CD4-positive, alpha-beta T cell treated with Interleukin-15 for 1 hour (primary cell): ENCODE data around the gene CFAP74.
"Not testable (repeated sequence)": the region's sequence is repeated elsewhere in the genome, so short reads cannot be mapped to it uniquely, and the experiment has no call there.

Experiments
- DNase-seq: peaks from one replicate; pipeline ENCODE4 v3.0.0-alpha.2; 2020

Gene CFAP74

DNA sequence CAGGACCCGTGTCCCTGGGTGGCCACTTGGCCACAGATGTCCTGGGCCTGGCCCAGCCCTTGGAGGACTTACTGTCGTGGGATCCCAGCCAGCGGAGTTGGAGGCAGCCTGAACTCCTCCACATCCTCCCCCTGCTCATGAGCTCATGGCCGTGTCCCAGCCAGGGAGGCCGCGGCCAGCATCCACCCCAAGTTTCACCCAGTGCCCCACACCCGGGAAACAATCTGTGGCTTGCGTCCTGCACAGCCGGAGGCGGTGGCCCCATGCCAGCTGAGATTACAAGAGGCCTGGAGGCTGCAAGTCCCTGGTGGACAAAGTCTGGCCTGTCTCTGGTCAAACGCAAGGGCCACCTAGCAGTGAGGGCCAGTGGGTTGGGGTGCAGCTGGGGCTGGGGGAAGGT lies 57.0 kb downstream of the CFAP74 start:
- no peak for DNase-seq

- DNase-seq, result no peak
These were observed 57.7 kb downstream of the CFAP74 start for GRCh38 chr1:1945782-1946393.

- peak; percentile 48 for DNase-seq
These were observed 59.6 kb downstream of the CFAP74 start for GRCh38 chr1:1943834-1944570.

GRCh38 chr1:1942753-1943656 lies 60.6 kb downstream of the CFAP74 start:
- DNase-seq, result no peak

DNA sequence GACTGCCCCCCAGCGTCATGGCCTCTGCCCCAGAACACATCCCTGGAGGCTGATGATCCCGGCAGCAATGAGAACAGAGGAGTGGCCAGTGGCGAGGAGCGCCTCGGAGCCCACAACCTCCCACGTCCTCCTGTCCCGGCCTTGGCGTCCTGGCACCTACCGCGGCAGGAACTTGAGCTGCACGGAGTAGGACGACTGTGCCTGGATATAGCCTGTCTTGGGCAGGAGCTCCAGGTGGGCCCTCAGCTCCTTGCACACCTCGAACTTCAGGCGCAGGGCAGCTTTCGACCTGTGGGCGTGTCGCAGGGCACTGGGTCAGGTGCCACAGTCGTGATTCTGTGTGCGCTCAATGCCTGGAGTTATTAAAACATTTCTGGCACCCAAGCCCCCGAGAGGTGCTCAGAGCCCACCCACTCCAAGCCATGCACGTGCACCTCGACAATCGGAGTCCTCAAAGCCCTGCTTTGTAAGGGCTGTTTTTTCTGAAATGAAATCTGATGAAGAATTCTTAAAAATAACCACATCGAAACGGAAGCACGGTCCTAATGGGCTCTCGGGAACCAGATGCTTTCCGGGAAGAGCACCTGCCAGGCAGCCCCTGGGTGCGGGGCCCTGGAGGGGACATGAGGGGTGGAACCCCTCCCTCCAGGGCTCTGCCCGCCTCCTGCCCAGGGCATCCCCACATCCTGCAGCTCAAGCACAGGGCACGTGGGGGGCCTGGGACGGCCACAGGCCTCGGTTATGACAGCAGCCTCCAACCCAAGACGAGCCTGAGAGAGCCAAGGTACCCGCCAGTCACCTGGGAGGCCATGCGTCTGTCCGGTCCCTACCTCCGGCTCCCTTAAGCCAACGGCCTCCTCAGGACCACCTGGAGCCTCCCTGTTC lies 61.5 kb downstream of the CFAP74 start:
- no peak for DNase-seq

GRCh38 chr1:1941211-1941841 lies 62.3 kb downstream of the CFAP74 start:
- no peak for DNase-seq

DNA sequence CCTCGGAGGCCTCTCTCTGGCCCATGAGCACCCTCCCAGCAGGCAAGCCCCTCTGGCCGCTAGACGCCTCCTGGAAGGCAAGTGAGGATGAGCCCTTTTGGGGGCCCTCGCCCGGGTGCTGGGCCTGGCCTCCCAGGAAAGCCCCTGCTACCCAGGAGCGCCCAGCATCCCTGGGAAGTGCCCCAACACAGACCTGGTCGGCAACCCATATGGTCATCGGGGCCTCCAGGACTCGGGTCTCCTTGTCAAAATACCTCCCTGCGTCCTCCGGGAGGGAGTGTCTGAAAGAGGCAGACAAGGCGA lies 63.5 kb downstream of the CFAP74 start:
- no peak for DNase-seq

DNA sequence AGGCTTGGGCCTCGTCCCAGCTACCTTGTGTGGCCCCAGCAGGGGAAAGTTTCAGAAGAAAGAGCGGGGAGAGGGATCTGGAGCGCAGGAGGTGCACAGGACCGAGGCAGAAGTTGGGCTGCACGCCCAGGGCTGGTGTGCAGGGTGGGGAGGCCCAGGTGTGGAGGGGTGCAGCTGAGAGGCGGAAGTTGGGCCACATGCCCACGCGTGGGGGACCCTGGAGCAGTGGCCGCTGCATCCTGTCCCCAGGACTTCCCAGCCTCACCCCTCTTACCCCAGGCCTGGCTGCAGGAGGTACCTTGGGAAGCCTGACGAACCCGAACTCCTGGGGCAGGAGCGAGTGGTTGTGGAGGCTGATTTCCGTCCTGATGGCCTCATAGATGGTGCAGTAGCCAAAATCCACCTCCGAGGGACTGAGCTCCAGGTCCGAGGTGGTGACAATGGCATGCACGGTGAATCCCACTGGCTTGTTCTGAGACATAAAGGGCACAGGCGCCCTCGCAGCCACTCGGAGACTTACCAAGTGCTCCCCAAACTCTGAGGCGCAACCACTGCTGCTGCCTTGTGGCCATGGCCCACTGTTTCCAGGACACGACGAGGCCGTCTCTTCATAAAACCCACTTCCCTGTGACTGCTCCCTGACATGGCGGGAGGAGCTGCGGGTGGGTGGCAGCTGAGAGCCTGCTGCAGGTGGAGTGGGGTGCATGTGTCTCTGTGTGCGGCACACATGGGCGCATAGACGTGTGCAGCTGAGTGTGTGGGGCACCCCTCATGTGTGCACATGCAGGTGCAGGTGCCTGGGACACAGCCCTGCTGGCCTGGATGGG lies 64.1 kb downstream of the CFAP74 start:
- no peak for DNase-seq

GRCh38 chr1:1938613-1939295 lies 64.8 kb downstream of the CFAP74 start:
- DNase-seq, result no peak

- no peak for DNase-seq
These were observed 65.4 kb downstream of the CFAP74 start for GRCh38 chr1:1938276-1938573.

DNA sequence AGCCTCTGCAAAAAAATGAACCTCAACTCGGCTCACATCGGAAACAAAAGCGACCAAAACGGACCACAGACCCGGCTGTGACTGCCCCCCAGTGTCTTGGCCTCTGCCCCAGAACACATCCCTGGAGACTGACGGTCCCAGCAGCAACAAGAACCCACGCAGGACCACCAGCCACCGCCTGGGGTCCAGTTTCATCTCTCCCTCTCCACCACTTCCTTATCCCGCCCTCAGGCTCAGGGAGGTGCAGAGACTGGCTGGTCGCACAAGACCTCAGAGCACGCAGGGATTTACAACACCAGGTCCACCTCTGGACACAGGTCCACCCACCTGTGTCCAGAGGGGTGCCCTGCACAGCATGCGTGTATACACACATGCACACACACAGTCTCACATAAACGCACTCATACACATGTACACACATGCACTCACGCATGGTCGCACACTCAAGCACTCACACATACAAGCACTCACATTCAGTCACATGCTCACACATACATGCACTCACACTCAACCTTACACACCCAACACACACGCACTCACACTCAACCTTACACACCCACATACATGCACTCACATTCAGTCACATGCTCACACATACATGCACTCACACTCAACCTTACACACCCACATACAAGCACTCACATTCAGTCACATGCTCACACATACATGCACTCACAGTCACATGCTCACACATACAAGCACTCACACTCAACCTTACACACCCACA lies 65.9 kb downstream of the CFAP74 start:
- DNase-seq, result no peak

DNA sequence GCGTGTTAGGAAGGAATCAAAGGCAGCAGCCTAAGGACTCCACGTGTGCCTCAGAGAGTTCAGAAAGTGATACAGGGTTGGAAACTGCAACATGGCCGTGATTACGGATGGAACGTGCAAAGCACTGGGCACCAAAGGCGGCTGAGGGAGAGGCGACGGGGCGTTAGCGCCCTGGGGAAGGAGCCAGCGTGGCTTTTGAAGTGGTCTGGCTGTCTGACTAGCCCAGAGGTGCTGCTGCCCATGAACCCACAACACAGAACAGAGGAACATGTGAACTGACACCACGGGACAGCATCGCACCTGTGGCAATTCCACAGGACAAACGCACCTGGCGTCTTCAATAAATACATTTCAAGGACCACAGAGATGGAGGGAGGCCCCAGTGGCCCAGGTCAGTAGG lies 66.5 kb downstream of the CFAP74 start:
- DNase-seq, result peak; percentile 13

DNA sequence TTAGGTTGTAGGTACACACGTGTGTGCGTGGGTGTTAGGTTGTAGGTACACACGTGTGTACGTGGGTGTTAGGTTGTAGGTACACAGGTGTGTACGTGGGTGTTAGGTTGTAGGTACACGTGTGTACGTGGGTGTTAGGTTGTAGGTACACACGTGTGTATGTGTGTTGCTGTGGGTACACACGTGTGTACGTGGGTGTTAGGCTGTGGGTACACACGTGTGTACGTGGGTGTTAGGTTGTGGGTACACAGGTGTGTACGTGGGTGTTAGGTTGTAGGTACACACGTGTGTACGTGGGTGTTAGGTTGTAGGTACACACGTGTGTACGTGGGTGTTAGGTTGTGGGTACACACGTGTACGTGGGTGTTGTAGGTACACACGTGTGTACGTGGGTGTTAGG lies 68.7 kb downstream of the CFAP74 start:
- not testable (repeated sequence) for DNase-seq

DNA sequence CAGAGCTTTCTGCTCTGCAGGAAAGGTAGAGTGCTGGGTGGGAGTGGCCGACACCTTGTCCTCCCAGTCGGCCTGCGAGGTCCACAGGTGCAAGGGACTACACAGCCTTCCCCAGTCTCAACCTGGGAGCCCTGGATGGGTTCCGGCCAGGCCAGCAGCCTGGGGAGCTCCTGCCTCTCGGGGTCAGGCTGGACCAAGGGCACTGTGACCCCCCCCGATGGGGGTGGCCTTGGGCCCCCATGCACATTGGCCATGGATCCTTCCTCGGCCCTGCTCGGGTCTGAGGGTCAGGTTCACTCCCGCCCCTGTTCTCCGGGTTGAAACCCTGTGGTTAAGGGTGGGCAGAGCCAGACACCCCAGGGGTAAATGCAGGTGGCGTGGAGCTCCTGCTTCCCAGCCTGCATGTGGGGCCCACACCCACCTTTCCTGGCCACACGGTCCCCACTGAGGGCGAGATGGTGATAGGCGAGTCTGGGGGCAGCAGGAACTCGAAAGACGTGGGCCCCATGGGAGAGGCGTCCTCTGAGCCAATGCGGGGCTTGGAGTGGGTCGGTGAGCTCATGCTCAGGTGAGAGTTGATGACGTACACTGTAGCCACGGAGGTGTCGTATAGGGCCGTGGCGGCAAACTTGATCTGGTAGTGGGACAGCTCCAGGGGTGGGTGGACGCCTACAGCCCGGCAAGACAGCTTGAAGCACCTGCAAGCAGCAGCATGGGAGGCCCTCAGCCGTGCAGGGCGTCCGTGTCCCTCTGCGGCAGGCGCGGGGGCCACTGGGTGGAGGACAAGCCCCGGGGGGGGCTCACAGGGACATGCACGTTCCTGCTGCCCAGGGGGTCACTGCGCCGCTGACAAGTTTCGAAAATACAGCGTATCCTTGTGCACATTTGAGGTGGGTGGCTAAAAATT lies 73.7 kb downstream of the CFAP74 start:
- peak; percentile 10 for DNase-seq

DNA sequence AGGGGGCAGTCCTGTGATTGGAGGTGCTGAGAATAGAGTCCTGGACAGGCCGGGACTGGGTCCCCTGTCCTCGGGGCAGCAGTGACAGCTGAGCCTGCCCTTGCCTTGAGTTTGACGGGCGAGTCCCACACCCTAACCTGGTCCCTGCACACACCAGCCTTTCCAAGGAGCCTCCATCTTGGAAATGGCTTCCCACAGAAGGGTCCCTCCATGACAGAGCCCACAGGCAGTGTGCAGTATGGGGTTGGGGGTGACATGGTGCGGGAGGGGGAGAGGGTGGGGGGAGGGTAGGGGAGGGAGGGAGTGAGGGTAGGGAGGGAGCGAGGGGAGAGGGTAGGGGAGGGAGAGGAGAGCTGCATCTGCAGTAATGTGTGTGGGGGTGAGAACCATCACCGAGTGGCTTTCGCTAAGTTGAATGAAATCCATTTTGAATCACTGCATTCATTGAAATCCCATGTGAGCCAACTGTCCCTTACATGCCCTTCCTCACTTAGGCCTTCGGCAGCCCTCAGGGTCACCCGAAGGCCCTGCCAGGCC lies 74.4 kb downstream of the CFAP74 start:
- no peak for DNase-seq

DNA sequence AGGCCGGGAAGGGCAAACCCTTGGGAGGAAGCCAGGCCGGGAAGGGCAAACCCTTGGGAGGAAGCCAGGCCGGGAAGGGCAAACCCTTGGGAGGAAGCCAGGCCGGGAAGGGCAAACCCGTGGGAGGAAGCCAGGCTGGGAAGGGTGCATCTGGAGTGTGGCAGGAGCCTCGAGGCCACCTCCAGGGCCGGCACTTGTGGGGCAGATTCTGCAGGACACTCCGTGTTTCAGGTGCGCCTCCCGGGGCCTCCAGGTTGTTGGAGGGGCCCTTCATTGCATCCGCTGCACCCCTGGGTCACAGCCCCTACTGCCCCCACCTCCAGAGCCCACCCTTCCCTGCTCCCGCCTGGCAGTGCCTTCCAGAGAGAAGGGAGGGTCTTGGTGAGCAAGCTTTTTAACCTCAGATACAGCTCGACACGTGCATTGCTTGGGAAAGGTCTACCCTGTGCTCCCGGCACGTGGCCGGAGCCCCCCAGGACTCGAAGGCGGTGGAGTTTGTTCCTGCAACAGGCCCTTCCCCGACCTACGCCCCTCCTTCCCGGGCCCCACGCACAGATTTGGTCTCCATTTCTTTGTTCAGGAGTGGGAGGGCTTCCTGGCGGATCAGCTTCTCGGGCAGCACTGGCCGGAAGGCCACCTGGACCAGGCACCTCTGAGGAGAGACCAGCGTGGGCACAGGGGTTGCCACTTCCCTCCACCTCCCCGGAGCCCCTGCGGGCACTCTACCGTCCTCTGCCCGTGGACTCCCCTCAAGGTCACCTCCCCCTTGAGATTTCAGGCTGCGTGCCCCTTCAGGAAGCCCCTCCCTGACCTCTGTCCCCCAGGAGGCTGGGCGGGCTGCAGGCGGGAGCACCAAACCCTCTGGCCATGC lies 75.1 kb downstream of the CFAP74 start:
- peak; percentile 16 for DNase-seq

DNA sequence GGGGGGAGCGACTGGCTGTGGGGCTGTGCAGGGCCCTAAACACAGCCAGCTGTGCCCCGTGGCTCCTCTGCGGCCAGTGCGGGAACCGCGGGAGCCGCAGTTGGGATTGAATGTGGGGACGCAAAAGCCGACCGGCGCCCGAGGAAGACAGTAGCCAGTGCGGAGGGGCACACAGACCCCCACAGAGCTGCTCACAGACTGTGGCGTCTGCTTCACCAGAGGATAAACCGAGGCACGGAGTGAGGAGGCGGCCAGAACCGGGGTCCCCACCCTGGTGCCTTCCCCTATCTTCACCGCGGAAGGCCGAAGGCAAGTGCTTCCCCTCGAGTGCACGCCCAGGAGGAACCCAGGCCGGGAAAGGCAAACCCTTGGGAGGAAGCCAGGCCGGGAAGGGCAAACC lies 75.8 kb downstream of the CFAP74 start:
- no peak for DNase-seq
